GM10266 (cell line): ENCODE results near the gene MORN1.

Experiments used
- DNase-seq: peaks from one replicate; pipeline ENCODE4 v3.0.0; 2012; ENCODE audit errors: extremely low spot score
- TF ChIP-seq, protein P1 (sequence below): IDR thresholded peaks from 2 replicates; pipeline ENCODE4 v1.5.1; 2012; ENCODE audit warnings: mild to moderate bottlenecking, low read depth; ENCODE audit not compliant: control insufficient read depth, insufficient read depth; ENCODE audit errors: missing control alignments

Gene MORN1

DNA sequence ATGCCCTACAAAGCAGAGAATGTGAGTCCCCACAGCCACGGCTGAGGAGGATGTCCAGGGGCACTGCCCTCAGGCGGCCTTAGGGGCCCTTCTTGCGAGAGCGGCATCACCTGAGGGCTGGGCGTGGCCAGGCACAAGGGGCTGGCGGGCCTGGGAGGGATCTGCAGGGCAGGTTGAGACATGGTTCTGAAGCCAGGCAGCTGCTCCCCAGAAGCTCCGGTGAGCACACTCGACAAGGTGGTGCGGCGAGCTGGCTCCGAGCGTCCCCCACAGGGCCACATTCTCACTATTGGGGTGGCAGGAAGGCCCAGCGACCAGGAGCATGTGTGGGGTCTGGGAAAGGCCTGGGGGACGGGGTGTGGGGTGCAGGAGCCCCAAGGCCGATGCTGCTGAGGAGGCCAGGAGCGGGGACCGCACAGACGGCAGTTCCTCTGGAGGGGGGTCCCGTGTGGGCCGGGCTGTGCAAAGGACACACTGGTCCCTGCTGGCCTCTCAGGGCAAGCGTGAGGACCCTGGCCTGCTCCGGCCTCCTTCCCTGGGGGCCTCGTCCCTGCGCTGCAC is 47.2 kb downstream of the MORN1 start:
- TF ChIP-seq, protein P1, sequence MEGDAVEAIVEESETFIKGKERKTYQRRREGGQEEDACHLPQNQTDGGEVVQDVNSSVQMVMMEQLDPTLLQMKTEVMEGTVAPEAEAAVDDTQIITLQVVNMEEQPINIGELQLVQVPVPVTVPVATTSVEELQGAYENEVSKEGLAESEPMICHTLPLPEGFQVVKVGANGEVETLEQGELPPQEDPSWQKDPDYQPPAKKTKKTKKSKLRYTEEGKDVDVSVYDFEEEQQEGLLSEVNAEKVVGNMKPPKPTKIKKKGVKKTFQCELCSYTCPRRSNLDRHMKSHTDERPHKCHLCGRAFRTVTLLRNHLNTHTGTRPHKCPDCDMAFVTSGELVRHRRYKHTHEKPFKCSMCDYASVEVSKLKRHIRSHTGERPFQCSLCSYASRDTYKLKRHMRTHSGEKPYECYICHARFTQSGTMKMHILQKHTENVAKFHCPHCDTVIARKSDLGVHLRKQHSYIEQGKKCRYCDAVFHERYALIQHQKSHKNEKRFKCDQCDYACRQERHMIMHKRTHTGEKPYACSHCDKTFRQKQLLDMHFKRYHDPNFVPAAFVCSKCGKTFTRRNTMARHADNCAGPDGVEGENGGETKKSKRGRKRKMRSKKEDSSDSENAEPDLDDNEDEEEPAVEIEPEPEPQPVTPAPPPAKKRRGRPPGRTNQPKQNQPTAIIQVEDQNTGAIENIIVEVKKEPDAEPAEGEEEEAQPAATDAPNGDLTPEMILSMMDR = no peak
- DNase-seq = no peak

- TF ChIP-seq, protein P1 = no peak
- no peak for DNase-seq
Observed at GRCh38 chr1:2343023-2343935, 48.1 kb downstream of the MORN1 start.

DNA sequence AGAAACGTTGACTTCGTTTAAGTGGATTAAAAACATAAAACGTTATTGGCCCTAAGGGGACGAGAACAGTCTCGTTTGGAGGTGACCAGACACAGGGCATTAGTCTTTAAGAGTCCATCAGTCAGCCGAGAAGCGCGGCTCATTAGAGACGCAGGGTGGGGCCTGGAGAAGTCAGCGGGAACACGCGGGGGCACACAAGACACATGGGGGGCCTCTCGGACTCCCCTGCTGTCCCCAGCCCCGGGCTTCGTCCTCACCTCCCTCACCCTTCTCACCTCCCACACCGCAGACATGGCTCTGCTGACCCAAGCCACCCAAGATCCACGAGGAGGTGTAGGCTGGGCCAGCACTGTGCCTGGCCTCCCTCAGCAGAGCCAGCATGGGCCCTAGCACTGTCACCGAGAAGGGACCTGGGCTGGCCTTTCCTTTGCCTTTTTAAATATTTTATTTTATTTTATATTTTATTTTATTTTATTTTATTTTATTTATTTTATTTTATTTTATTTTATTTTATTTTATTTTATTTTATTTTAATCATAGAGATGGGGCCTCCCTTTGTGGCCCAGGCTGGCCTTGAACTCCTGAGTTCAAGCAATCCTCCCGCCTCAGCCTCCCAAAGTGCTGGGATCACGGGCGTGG is 48.9 kb downstream of the MORN1 start:
- TF ChIP-seq, protein P1 = no peak
- DNase-seq = no peak

DNA sequence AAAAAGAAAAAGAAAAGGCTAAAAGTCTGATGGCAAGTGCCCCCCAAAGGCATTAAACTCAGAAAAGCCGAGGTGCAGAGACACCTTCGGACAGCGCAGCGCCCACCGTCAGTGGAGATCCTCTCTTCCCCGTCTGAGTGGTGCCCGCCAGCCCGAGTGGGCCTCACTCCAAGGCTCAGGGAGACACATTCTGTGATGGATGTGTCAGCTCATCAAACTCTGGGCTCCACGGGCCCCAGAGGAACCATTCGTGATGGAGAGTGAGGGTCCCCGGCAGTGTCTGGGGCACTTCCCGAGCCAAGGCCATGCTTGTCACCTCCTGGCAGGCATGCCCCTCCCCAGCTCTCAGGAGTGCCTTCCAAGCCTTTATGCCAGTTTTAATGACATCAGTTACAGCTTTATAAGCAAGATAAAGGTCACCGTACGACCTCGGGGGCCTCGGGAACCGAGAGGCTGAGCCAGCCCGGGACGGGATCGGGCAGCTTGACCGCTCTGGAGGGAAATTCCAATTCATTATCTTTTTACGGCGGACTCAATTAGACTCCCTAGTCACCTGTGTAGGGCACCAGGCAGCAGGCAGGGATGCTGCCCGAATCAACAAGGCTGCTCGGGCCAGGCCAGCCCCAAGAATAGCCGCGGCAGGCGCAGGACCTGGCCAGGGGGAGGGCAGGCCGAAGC is 49.5 kb downstream of the MORN1 start:
- no peak for DNase-seq
- TF ChIP-seq, protein P1 = no peak

DNA sequence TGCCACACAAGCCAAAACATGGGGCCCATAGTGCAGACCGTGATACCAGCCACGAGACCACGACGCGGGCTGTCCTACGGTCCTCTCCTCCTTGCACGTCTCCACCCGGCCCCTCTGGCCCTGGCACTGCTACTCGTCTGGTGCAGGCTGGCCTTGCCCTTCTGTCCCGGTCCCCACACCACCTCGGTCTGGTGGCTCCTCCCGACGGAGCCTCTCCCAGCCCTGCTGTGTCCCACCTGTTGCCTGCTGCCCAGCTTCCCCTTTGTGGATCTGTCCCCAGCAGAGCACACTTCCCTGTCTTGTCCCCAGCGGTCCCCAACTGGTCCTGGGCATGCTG is 50.5 kb downstream of the MORN1 start:
- TF ChIP-seq, protein P1 = no peak
- no peak for DNase-seq

- TF ChIP-seq, protein P1 = no peak
- no peak for DNase-seq
Observed at GRCh38 chr1:2340086-2340917, 51.1 kb downstream of the MORN1 start.
